ENCODE results near the gene GMDS. TPM values are rescaled to one million over a fixed set of nuclear protein-coding genes. Genes with fewer than 3 reads are reported as not detected.

The GMDS gene
- total RNA-seq, 1 experiment from 2014 or later = 31.1 TPM

DNA sequence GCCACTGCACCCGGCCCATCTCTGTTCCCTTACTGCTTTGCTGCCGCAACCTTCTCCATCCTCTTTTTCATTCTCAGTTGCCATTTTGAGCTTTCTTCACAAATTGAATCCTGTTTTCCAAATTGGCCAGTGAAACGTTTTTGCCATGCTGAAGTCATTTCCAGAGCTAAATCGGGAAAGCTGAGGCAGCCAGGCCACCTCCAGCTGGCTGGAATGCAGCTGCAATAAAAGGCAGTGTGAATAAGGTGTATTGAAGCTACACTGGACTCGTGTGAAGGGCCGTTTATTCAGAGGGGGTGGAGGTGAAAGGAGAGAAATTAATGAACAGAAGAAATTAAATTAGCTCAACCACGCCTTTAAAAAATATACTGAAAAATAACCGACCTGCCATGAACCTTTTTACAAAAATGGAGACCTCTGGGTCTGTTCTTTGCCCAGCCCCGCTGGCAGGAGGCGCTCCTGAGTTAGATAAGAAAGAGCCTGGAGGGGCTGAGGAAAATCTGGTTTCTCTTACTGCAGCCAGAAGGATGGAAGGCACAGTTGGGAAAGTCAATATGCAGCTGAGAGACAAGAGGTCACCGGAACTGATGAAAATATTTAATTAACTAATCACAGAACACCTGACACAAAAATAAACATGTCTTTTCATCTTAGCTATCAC is 351.8 kb downstream of the GMDS start:
- POLR2A ChIA-PET = no interaction called here
- no peak overlapping the region for H3K27ac Mint-ChIP-seq (ENCODE audit: unreplicated experiment)

DNA sequence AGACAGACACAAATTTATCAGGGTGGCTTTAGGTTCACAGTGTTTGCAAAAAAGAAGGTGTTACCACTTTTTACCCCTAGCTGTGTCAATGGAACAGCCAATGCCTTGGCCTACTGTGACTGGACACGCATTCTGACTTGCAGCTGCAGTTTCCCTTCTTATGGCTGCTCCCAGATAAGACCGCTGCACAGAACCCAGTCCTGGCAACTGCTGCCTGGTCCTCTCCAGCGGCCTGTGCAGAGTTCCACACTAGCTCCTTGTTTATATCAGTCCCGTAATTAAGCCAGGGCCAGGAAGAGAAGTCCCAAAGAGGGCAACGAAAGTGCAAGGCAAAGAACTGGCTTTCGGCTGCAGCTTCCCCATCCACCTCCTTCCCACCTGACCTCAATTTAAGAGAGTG is 352.7 kb downstream of the GMDS start:
- no peaks in the 10 kb centered on the region for H3K9me3 Mint-ChIP-seq (ENCODE audit: unreplicated experiment)
- no peak for DNase-seq

More for the DNA sequence above, 351.8 kb downstream of the GMDS start:
- no peaks in the 10 kb centered on the region for H3K9me3 Mint-ChIP-seq (ENCODE audit: unreplicated experiment)
- no peaks in the 10 kb centered on the region for H3K36me3 Mint-ChIP-seq (ENCODE audit: insufficient read depth, unreplicated experiment)
- H3K4me1 ChIP-seq = no peaks in the 10 kb centered on the region
- intact Hi-C loops (cut with micrococcal nuclease; ENCODE audit: unreplicated experiment) = no loop called here
- no peaks in the 10 kb centered on the region for H3K27me3 ChIP-seq (replicated peaks; ENCODE audit: control insufficient read depth, insufficient read depth, low read length)
- no peak overlapping the region for H3K4me3 Mint-ChIP-seq (ENCODE audit: unreplicated experiment)
- H3K9me3 ChIP-seq = no peaks in the 10 kb centered on the region
- no peak overlapping the region for H3K4me3 ChIP-seq (ENCODE audit: low read depth, low read length)
- H3K27me3 Mint-ChIP-seq (ENCODE audit: insufficient read depth, unreplicated experiment) = no peaks in the 10 kb centered on the region
- no peaks in the 10 kb centered on the region for H3K4me1 Mint-ChIP-seq (ENCODE audit: low read depth, unreplicated experiment)
- DNase-seq = no peak
- no TSS peak for BruUV-seq (replicated peaks)
- CTCF ChIA-PET = no interaction called here
- TF ChIP-seq, protein P1, sequence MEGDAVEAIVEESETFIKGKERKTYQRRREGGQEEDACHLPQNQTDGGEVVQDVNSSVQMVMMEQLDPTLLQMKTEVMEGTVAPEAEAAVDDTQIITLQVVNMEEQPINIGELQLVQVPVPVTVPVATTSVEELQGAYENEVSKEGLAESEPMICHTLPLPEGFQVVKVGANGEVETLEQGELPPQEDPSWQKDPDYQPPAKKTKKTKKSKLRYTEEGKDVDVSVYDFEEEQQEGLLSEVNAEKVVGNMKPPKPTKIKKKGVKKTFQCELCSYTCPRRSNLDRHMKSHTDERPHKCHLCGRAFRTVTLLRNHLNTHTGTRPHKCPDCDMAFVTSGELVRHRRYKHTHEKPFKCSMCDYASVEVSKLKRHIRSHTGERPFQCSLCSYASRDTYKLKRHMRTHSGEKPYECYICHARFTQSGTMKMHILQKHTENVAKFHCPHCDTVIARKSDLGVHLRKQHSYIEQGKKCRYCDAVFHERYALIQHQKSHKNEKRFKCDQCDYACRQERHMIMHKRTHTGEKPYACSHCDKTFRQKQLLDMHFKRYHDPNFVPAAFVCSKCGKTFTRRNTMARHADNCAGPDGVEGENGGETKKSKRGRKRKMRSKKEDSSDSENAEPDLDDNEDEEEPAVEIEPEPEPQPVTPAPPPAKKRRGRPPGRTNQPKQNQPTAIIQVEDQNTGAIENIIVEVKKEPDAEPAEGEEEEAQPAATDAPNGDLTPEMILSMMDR (IDR thresholded peaks at IDR 0.05; ENCODE audit: insufficient read depth in 1 of 2, low read depth in 1 of 2, low read length in 1 of 2, severe bottlenecking in 1 of 2, unreplicated experiment in 1 of 2) = peak in 1 of 2 experiments; percentile 14
- H3K36me3 ChIP-seq (ENCODE audit: control insufficient read depth, insufficient read depth, low read length) = no peaks in the 10 kb centered on the region

DNA sequence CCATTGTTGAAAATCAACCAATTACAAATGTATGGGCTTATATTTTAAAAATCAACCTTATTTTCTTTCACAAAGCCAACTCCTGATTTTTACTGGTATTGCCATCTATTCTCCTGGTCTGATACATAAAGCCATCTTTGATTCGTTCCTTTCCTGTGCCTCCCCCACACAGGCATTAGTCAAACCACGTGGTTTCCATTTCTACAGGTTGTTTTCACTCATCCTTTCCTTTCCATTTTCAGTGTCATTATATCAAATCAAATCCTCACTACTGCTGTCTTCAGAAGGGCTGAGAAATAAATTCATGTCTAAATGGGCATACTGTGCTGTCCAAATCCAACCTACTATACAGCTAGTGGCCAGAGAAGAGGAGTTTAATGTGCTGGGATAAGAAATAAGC is 354.4 kb downstream of the GMDS start:
- intact Hi-C loops (cut with micrococcal nuclease; ENCODE audit: unreplicated experiment) = no loop called here
- no peaks in the 10 kb centered on the region for H3K27me3 ChIP-seq (replicated peaks; ENCODE audit: control insufficient read depth, insufficient read depth, low read length)
- BruUV-seq (replicated peaks) = no TSS peak

More for the DNA sequence above, 352.7 kb downstream of the GMDS start:
- no peaks in the 10 kb centered on the region for H3K9me3 ChIP-seq
- TF ChIP-seq, protein P1 (IDR thresholded peaks at IDR 0.05; ENCODE audit: insufficient read depth in 1 of 2, low read depth in 1 of 2, low read length in 1 of 2, severe bottlenecking in 1 of 2, unreplicated experiment in 1 of 2) = no peak
- no peaks in the 10 kb centered on the region for H3K4me1 ChIP-seq
- no peaks in the 10 kb centered on the region for H3K27me3 ChIP-seq (replicated peaks; ENCODE audit: control insufficient read depth, insufficient read depth, low read length)
- Mint-ChIP-seq H3K4me1 (ENCODE audit: low read depth, unreplicated experiment) (no peaks in the 10 kb centered on the region), H3K36me3 (ENCODE audit: insufficient read depth, unreplicated experiment) (no peaks in the 10 kb centered on the region), H3K4me3 (ENCODE audit: unreplicated experiment) (no peak overlapping the region), H3K27me3 (ENCODE audit: insufficient read depth, unreplicated experiment) (no peaks in the 10 kb centered on the region), H3K27ac (ENCODE audit: unreplicated experiment) (no peak overlapping the region)
- no peak overlapping the region for H3K4me3 ChIP-seq (ENCODE audit: low read depth, low read length)
- intact Hi-C loops (cut with micrococcal nuclease; ENCODE audit: unreplicated experiment) = no loop called here
- BruUV-seq (replicated peaks) = no TSS peak
- no peaks in the 10 kb centered on the region for H3K36me3 ChIP-seq (ENCODE audit: control insufficient read depth, insufficient read depth, low read length)
- POLR2A ChIA-PET = no interaction called here
- CTCF ChIA-PET = no interaction called here

More for the DNA sequence above, 354.4 kb downstream of the GMDS start:
- Histone ChIP-seq H3K36me3 (ENCODE audit: control insufficient read depth, insufficient read depth, low read length) (no peaks in the 10 kb centered on the region), H3K4me3 (ENCODE audit: low read depth, low read length) (no peak overlapping the region), H3K9me3 (no peaks in the 10 kb centered on the region), H3K4me1 (no peaks in the 10 kb centered on the region)
- H3K36me3 Mint-ChIP-seq (ENCODE audit: insufficient read depth, unreplicated experiment) = no peaks in the 10 kb centered on the region
- CTCF ChIA-PET = no interaction called here
- no peaks in the 10 kb centered on the region for H3K4me1 Mint-ChIP-seq (ENCODE audit: low read depth, unreplicated experiment)
- H3K27ac Mint-ChIP-seq (ENCODE audit: unreplicated experiment) = no peak overlapping the region
- H3K4me3 Mint-ChIP-seq (ENCODE audit: unreplicated experiment) = no peak overlapping the region
- DNase-seq = no peak
- TF ChIP-seq, protein P1 (IDR thresholded peaks at IDR 0.05; ENCODE audit: insufficient read depth in 1 of 2, low read depth in 1 of 2, low read length in 1 of 2, severe bottlenecking in 1 of 2, unreplicated experiment in 1 of 2) = no peak
- no peaks in the 10 kb centered on the region for H3K9me3 Mint-ChIP-seq (ENCODE audit: unreplicated experiment)
- H3K27me3 Mint-ChIP-seq (ENCODE audit: insufficient read depth, unreplicated experiment) = no peaks in the 10 kb centered on the region
- POLR2A ChIA-PET = no interaction called here

All from Caco-2 (cell line).